Measurements from ENCODE around the gene OGFOD2.

The OGFOD2 gene

DNA sequence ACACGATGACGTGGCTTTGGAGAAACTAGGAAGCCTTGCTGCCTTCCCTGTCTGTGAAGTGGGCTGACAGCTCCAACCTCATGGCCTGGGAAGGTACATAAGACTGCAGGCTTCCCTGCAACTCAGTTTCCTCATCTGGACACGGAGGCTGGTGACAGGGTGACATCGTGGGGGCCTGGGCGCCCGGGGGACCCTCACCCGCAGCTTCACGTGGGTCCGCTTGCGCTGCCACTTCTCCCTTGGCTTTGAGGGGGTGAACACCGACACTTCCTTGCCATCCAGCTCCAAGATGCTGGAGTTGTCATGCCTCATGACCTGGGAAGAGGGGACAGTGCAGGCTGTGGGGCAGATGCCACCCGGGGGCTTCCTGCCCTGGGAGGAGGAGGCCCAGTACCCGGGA is 13.0 kb downstream of the OGFOD2 start:
- DNase-seq (ENCODE audit: low spot score) = no peak
- FAIRE-seq = no peak

DNA sequence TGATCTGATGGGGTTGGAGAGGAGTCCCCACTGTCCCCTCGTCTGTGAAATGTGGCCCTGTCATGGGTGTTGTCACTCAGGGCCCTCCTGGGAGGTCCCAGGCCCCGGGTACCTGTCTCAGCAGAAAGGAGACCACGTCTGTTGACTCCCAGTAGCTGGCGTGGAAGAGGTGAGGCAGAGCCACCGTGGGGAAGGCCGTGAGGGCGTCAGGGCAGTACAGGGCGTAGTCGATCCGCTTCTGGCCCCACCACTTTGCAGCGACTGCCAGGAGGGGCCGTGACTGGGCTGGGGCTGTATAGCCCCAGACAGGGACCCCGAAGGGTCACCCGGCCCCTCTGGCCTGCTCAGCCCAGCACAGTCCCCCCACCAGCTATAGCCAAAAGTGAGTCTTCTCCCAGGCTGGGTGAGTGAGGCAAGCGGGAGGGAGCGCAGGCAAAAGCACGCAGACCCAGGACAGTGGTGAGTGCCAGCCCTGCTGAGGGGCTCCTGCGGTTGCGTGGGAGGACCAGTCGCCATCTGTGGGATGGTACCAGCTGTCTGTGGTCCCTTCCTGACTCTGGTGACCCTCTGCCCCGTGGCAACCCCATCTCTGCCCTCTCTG is 13.7 kb downstream of the OGFOD2 start:
- DNase-seq (ENCODE audit: low spot score) (no peak), FAIRE-seq (no peak)

DNA sequence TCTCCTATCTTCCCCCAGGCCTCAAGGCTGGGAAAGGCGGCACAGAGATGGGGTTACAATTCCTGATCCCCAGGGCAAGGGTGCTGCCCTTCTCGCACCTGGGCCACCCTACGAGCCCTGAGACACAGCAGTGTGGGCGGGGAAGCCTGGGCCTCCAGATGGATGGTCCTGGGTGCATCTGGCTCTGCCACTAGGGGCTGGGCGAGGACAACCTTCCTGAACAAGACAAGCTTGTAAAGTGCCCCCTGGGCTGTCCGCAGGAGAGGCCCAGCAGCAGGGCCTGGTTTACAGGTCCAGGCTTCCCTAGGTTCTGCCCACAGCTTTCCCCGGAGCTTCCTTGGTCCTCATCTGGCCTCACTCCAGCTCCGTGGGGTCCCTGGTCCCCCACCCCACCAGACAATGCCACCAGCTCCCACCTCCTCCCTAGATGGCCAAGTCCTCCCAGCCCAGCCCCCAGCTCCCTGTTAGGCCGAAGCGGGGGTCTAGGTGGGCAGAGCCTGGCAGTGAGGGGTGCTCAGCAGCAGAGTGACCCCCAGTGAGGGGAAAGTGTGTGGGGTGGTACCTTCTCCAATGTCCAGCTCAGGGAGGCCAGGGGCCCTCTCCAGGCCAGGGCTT is 14.3 kb downstream of the OGFOD2 start:
- FAIRE-seq (no peak), DNase-seq (ENCODE audit: low spot score) (no peak)

- no peak for DNase-seq (ENCODE audit: low spot score)
- no peak for FAIRE-seq
Measured at GRCh38 chr12:122989874-122990419, 14.9 kb downstream of the OGFOD2 start.

GRCh38 chr12:122990561-122990960 is 15.5 kb downstream of the OGFOD2 start:
- no peak for FAIRE-seq
- no peak for DNase-seq (ENCODE audit: low spot score)

DNA sequence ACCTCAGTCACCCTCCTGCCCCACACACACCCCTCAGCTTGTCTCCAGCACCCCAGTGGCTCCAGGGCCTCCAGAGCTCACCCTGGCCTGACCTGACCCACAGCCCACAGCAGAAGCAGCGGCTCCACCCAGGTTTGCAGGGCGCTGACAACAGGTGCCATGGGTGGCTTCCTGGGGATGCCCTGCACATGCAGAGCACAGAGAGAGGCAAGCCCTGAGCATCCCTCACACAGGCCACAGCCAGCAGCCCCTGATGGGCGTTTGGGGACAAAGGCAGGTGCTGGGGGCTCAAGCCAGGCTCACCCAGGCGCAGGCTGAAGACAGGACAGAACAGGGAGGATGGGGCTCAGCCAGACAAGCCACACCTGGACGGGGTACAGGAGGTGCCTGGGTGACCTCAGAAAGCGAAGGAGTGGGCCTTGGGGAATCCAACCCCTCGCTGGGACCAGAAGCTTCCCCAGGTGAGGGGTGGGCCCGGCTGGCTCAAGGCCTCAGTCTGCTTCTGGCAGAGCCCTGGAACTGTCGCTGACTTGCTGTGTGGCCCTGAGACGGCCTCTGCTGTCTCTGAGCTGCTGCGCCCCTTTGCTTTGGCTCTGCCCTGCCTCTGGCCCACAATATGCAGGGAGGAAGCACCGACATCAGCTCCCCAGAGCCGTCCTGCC is 16.0 kb downstream of the OGFOD2 start:
- no peak for DNase-seq (ENCODE audit: low spot score)
- no peak for FAIRE-seq

GRCh38 chr12:122991623-122992275 is 16.7 kb downstream of the OGFOD2 start:
- FAIRE-seq (no peak), DNase-seq (ENCODE audit: low spot score) (no peak)

DNA sequence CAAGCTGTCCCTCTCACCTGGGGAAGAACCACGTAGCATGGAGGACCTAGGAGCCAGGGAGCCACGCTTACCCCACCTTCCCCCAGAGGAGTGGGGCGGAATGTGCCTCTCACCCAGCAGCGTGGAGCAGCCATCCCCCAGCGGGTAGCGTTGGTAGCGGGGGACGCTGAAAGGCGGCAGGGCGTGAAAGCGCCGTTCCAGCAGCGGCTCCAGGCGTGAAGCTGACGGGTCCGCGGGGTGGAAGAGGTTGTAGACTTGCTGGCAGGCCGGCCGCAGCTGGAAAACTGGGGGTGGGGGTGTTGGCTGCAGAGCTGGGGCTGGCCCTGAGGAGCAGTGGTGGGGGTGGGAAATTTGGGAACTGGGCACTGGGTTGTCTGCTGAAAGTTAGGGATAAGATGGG is 17.3 kb downstream of the OGFOD2 start:
- DNase-seq (ENCODE audit: low spot score) (no peak), FAIRE-seq (no peak)

GRCh38 chr12:122994140-122994675 is 19.2 kb downstream of the OGFOD2 start:
- DNase-seq (ENCODE audit: low spot score) = no peak
- FAIRE-seq = no peak

DNA sequence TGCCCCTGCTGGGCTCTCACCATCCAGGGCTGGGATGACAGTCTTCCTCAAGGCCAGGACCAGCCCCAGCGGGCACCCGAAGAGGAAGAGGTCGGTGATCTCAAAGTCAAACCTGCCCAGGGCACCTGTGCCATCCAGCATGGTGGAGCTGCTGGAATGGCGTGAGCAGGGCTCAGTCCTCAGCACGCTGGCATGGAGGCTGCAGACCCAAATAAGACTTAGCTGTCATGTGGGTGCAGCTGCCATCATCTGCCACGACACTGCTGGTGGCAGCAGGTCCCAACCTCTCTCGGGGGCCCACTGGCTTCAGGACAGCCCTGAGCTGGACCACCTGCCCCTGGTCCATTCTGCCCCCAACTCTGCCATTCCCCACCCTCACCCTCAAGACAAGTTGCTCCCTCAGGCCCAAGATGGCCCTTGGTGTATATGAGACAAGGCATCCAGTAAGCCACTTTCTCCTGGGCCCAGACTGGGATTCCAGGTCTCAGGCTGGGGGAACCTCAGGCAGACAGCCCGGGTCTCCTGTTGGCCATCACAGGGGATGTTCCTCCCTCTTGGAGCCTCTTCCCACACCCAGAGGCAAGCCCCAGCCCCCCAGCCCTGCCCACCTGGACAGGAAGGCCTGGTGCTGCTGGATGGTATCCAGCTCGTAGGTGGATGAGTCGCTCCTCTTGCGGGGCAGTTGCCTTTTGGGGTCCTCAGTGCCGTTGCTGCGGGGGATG is 19.9 kb downstream of the OGFOD2 start:
- FAIRE-seq = no peak
- DNase-seq (ENCODE audit: low spot score) = no peak

GRCh38 chr12:122995503-122996187 is 20.6 kb downstream of the OGFOD2 start:
- FAIRE-seq = no peak

DNA sequence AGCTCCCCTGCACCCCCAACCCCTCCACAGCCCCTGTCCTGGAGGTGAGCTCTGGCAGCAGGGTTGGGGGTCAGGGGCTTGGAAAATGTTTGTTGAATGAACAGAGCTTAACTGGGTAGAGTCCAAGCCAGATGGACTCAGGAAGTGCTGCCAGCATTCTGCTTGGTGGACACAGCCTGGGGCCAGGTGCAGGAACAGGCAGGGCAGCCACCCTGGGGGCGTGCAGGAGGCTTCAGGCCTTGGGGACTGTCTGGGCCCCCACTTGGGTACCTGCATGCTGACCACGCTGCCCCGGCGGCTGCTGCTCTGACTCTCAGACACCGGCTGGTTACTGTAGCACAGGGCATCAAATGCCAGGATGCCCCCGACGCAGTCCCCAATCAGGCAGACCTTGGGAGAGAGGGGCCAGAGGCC is 21.2 kb downstream of the OGFOD2 start:
- FAIRE-seq = no peak
- DNase-seq (ENCODE audit: low spot score) = no peak

More at GRCh38 chr12:122995503-122996187, 20.6 kb downstream of the OGFOD2 start:
- DNase-seq (ENCODE audit: low spot score) = no peak

DNA sequence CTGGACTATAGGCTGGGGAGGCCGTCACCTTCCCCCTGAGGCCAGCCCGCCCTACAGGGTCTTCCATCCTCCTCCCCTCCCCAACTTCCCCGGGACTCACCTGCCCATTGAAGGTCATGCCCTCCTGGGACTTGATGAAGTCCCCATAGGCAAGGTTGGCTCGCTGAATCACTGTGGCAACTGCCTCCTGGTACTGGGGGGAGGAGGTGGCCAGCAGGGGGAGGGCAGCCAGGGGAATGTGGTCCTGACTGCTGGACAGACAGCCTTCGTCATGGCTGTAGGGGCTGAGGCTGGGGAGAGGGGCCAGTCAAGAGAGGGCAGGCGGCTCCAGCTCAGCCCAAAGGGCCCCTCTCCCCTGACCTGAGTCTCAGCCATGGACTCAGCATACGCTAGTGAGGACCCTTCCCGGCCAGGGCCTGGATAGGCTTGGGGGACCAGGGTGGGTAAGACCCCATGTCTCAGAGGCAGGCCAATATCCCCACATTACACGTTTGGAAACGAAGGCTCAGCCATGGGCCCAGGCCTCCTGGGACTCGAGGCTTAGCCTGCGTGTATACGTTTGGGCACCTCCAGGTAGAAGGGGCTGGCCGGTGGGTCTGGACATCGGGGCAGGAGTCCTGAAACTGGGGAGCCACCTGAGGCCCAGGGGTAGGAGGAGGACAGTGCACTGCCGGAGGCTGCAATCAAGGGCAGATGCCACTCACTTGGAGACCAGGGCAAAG is 21.7 kb downstream of the OGFOD2 start:
- DNase-seq (ENCODE audit: low spot score) (no peak), FAIRE-seq (no peak)

- DNase-seq (ENCODE audit: low spot score) = no peak
- no peak for FAIRE-seq
Measured at GRCh38 chr12:122997343-122998250, 22.6 kb downstream of the OGFOD2 start.

GRCh38 chr12:122998316-122998715 is 23.3 kb downstream of the OGFOD2 start:
- DNase-seq (ENCODE audit: low spot score) (no peak), FAIRE-seq (no peak)

DNA sequence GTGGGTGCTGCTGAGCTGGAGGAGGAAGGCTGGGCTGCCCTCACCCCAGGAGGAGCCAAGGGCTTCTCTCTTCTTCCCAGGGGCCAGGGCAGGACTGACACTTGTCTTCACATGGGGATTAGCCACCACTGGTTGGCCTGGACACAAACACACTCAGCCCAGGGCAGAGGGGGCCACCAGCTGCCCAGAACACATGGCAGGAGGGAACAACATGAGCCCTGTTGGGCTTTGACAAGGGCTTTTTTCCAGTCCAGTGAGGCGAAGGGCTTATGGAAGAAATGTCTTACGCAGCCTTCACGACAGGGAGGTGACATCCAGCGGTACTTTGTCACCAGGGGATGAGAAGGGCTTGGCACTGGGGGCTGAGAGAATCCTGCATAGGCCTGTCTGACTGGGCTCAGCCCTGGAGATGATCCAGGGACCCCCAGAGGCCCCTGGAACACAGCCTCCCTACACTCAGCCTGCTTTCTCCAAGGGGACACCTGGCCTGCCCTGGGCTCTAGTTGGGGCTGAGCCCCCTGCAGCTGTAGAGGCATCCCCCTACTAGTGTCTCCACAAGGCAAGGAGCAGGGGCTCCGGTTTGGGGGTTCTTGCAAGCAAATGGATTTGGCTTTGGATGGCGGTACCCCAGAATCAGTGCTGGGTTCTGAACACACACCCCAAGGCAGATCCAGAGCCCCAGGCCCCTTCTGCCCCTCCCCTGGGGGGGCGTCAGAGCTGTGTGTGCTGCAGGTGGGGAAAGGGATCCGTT is 24.3 kb downstream of the OGFOD2 start:
- no peak for DNase-seq (ENCODE audit: low spot score)

DNA sequence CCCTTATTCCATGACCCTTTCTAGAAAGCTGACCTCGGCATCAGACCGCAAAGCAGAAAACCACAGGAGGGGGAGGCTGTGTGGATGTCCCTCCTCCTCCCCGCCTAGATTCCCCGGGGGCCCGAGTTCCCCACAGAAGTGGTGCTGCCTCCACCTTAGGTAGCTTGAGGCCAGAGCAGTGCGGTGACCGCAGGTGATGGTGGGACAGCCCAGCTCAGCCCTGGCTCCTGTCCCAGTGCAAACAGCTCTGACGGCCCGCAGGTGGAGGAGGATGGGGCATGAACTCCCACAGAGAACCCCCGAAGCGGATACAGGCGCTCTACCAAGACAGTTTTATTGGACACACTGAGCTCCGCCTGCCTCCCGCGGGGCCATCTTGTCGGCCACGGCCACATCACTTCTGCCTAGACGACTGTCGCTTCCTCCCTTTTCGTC is 25.0 kb downstream of the OGFOD2 start:
- no peak for FAIRE-seq
- no peak for DNase-seq (ENCODE audit: low spot score)

More for the DNA sequence above, 24.3 kb downstream of the OGFOD2 start:
- FAIRE-seq = no peak

- no peak for FAIRE-seq
Measured at GRCh38 chr12:123000578-123000977, 25.5 kb downstream of the OGFOD2 start.

More at GRCh38 chr12:123000578-123000977, 25.5 kb downstream of the OGFOD2 start:
- DNase-seq (ENCODE audit: low spot score) = no peak

Data from urothelium cell line (cell line).